ENCODE results near the gene LIPC.

Gene LIPC

DNA sequence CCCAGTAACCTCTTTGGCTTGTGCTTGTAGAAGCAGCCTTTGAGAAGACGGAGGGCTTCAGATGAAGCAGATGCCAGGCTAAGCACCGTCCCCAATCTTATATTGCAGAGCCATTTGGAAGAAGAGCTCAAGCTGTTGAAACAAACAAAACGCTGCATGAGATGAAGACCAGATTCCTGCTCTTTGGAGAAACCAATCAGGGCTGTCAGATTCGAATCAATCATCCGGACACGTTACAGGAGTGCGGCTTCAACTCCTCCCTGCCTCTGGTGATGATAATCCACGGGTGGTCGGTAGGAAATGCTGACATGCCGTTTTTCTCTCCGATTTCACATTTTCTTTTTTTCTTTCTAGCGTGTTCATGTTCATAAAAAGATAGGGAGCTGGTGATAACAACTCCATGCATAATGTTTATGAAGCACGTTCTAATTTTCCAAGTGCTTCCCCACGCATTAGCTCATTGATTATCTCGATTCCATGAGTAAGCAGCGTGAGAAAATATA lies 106.5 kb downstream of the LIPC start:
- no peak for DNase-seq (ENCODE audit: low read depth)

DNA sequence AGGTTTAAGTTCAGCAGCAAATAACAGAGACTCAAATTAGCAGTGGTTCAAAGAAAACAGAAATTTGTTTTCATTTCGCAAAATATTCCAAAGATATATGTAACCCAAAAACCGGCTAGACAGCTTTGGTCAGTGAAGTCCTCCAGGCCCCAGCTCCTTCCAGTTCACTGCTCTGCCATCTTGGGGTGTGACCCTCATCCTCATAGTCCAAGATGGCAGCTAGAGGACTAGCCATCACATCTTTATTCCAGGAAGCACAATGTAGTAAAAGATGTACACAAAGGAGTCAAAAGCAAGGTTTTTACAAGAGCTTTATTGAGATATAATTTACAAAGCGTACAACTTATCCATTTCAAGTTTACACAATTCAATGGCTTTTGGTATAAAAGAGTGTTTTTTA lies 107.1 kb downstream of the LIPC start:
- DNase-seq (ENCODE audit: low read depth): no peak

DNA sequence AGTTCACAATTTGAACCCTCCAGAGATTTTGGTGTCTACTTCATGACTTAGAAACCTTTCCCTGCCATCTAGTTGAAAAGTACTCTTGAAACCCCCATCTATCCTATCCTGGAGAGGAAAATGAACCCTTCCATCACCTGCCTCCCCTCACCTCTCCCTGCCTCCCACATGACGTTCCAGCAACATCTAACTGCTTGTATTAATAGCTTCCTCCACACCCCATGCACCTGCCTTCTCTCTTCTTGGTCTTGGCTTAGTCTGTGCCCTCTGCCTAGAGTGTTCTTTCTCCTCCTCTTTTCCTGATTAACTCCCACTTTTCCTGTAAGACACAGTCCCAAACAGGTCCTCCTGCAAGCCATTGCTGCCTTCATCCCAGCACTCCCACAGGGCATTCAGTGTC lies 107.8 kb downstream of the LIPC start:
- no peak for DNase-seq (ENCODE audit: low read depth)

DNA sequence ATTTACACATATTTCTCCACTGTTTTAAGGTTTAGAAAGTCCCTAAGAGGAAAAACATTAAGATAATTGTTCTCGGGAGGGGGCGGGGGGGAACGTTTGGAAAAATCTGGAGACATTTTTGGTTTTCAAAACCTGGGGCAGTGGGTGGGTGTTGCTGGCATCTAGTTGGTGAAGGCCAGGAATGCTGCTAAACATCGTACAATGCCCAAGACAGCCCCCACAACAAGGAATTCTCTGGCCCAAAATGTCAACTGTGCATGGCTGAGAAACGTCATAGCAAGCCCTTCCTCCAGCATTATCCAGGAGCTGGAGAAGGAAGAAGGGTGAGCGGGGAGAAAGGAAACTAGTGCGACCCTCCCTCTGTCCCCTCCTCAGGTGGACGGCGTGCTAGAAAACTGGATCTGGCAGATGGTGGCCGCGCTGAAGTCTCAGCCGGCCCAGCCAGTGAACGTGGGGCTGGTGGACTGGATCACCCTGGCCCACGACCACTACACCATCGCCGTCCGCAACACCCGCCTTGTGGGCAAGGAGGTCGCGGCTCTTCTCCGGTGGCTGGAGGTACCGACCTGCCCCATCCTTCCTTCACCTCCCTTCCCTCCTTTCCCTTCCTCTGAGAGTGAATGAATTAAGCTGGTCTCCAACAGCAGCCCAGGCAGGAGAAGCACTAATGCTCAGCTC lies 109.8 kb downstream of the LIPC start:
- DNase-seq (ENCODE audit: low read depth): no peak

DNA sequence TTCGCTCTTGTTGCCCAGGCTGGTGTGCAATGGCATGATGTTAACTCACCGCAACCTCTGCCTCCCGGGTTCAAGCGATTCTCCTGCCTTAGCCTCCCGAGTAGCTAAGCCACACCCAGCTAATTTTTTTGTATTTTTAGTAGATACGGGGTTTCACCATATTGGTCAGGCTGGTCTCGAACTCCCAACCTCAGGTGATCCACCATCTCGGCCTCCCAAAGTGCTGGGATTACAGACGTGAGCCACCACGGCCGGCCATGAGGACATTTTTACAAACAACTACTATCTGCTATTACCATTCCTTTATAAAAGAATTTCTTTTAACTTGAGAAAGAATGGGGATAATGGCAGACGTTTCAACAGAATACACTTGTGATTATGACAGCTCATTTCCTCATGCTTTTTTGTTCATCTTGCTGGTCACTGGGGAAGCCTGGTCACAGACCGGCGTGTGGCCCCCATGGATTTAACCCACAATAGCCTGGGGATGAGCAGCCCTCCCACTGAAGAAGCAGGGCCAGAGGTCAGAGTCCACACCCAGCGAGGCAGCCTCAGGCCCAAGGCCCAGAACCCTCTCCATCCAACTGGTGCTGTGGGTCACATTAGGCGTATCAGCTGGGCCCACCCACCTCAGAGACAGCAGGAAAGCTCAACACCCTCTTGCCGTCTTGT lies 112.0 kb downstream of the LIPC start:
- DNase-seq (ENCODE audit: low read depth): no peak

DNA sequence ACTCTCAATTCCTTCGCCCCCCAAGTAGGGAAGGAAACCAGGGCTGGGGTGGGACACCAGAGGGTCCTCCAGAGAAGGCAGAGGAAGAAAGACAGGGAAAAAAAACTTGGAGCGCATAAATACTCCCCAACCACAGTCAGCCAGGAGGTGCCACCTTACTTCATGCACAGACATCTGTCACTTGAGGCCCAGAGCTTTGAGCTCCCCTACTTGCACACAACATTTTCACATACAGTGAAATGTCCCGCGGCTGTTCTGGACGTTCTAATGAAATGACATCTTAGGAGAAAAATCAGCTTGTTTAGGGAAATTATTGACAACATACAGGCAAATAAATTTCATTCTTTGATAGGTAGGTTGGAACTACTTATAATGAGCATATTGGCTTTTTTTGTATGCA lies 113.0 kb downstream of the LIPC start:
- DNase-seq (ENCODE audit: low read depth): no peak

DNA sequence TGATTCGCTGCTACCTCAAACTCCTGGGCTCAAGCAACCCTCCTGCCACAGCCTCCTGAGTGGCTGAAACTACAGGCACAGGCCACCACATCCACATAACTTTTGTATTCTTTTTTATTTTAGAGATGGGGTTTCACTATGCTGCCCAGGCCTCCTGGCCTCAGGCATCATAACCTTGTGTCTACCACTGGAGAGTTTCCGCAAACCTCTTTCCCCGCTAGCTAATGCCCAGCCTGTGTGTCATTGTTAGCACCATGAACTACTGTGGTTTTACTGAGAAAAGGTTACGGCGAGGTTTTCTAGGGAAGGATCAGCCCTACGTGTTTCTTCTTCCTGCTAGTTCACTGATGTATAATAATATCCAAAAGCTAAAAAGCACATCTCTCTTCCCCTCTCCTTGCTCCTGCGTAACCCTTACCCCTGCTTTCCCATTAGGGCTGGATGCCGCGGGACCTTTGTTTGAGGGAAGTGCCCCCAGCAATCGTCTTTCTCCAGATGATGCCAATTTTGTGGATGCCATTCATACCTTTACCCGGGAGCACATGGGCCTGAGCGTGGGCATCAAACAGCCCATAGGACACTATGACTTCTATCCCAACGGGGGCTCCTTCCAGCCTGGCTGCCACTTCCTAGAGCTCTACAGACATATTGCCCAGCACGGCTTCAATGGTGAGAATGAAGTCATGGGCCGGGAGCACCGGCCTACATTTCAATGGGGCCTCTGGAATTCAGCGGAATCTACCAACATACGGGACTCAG lies 113.7 kb downstream of the LIPC start:
- DNase-seq (ENCODE audit: low read depth): peak; percentile 12

DNA sequence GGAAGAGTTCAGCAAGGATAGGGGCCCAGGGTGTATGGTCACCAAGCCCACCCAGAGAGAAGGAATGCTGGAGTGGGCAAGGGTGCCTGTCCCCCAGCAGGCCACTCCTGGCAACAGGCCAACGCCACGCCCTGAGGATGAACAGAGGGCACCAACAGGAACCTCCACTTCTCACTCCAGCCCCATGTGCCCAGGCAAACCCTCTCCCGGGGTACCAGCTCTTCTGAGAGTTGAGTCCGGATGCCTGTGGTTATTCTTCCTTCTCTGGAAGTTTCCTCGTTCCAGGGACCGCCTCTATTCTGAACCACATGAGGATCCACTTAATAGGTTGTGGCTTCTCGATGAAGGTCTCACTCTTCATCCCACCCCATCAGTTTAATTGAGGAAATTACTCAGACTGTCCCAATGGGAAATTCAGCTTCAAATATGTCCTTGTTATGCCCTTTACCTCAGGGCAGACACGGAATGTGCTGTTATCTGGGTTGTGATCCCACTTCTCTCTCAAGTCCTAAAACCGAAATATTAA lies 114.3 kb downstream of the LIPC start:
- no peak for DNase-seq (ENCODE audit: low read depth)

DNA sequence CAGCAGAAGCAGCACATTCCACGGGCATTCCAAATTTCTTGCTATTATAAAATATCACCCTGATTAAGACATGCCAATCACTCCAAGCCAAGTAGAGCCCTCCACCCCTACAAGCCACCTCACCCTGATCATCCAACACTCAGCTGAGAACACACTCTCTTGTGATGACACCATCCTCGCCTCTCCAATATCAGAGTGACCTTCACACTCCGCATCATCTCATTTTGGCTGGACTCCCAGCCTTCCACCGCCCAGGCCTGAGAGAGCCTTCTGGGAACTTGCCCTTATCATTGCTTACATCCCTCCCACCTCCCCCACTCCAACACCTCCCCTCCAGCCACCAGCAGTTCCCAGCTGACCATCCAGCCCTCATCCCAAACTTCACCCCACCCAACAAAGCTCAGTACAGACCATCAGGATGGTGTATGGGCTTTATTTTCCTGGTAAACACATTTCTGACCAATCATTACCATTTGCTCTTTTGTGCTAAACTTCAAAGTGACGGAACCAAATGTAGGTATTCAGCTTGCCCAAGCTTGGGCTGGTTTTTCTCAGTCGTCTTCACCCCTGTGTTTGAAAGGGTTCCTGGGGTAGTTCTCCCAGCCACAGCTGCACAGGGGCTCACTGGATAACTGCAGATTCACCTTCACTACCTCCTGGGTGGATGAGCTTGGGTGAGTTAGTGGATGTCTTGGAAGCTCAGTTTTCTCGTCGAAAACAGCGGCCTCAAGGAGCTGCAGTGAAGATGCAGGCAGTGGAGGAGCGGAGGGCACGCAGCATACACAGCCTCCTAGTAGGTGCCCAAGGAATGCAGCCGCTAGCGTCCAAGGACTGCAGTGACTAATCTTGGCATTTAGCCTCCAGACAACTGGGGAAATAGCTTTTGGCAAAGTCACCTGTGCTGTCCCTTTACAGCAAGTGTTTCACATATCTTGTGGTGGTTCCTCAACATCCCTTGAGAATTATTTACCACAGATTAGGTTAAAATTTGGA lies 115.1 kb downstream of the LIPC start:
- no peak for DNase-seq (ENCODE audit: low read depth)

DNA sequence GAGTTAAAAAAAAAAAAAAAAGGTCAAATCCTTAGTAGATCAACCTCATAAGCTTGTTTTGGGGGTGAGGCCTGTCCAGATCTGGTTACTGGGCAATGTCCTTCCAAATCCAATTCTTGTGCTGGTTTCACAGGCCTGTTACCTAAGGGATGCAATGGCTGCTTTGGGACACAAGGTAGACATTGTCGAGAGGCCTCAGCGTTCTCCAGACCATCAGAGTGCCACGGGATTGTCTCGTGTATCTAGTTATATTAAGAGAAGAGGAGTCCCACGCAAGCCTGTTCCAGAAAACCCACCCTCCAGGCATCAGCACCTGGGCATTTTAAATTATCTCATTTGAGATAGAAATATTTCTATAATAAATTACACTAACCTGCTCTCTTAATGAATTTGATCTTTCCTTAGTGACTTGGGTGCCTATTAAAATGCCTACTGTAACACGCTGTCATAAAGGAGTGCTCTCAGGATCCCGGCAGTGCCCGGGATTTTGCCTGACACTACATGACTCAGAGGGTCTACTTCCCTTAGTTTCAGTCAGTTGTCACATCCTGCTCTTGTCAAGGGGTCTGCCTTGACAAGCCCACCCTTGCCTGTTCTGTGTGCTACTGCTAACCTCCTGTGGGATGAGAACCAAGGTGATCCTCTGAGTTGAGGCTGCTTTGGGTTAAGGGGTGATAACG lies 116.0 kb downstream of the LIPC start:
- no peak for DNase-seq (ENCODE audit: low read depth)

DNA sequence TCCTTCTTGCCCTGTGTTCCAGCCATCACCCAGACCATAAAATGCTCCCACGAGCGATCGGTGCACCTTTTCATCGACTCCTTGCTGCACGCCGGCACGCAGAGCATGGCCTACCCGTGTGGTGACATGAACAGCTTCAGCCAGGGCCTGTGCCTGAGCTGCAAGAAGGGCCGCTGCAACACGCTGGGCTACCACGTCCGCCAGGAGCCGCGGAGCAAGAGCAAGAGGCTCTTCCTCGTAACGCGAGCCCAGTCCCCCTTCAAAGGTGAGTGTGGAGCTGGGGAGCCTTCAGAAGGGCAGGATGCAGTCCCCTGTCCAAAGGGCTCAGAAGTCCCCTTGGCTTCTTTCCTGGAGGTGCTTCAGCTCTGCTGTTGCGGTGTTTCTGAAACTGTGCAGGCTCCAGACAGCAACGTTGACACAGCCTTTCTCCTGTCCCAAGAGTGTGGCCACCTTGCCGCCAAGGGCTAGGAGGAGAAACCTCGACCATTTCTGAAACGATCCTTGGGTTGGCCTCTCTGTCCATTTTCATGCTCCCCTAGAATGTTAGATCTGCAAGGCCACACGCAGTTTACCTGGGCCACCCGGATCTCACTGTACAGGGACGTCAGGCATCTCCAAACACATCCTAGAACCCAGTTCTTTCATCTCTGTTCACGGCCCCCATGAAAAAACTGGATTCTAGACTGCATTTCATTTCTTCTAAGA lies 116.7 kb downstream of the LIPC start:
- no peak for DNase-seq (ENCODE audit: low read depth)

DNA sequence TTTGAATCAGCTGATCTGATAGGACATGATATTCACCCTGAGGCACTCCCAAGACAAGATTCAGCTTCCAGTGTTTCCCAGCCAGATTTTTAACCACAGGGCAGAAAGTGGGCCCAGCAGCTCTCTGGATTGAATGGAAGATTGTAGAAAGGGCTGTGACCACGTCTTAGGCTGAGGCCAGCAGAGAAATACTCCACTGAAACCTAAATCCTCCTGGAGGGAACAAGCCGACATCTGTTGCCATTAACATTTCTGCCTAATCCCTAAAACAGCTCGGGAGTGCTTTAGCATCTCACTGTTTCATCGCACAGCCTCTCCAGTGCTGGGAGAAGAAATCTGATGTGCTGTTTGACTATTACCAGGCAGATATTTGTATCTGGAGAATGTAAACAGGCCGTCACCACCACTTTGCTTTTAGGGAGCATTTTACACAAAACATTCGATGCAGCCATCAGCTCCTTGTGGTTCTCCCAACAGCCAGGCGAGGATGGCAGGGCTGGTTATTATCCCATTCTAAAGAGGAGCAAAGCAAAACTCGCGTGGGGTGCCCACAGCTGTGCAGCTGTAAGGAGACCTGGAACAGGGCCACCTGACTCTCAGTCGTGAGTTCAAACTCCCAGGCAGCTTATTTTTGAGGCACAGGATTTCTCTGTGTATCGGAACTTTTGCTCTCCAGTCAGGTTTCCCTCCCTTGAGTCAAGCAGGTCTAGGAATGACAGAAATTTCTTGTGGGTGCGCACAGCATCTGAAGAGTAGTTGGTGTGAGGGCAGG lies 117.4 kb downstream of the LIPC start:
- DNase-seq (ENCODE audit: low read depth): no peak

DNA sequence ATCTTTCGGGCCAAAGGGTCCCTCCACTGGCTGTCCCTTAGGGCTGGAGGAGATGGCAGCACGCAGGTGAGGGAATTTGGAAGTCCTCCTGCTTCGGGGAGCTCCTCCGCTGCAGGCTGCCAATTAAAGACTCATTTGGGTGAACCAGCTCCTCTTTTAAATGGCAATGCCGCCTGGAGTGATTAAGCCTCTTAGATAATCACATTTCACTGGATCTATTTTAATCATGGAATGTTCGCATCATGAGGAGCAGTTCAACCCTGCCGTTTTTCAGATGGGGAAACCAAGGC lies 117.9 kb downstream of the LIPC start:
- DNase-seq (ENCODE audit: low read depth): no peak

DNA sequence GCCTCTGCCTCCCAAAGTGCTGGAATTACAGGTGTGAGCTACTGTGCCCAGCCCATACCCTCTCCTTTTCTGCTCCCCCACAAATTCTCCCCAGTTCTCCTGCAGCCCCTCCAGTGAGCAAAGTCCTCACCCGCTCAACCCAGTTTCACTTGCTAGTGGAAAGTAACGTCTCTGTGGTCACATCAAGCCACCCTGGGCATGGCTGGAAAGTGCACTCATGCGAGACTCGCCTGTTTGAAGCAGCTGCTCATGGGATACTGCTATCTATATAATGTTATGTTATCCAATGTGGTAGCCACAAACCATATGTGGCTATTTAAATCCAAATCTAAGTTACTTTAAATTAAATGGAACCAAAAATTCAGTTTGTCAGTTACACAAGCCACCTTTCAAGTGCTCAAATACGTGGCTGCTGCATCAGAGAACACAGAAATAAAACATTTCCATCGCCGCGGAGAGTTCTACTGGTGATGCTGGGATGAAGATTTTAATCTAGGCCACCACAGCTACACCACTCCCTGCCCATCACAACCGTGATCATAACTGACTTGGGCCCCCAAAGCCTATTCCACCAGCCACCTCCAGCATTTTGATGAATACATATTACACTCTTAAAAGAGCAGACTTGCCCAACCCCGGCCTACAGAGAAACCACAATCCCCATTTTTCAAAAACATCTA lies 119.4 kb downstream of the LIPC start:
- DNase-seq (ENCODE audit: low read depth): no peak

DNA sequence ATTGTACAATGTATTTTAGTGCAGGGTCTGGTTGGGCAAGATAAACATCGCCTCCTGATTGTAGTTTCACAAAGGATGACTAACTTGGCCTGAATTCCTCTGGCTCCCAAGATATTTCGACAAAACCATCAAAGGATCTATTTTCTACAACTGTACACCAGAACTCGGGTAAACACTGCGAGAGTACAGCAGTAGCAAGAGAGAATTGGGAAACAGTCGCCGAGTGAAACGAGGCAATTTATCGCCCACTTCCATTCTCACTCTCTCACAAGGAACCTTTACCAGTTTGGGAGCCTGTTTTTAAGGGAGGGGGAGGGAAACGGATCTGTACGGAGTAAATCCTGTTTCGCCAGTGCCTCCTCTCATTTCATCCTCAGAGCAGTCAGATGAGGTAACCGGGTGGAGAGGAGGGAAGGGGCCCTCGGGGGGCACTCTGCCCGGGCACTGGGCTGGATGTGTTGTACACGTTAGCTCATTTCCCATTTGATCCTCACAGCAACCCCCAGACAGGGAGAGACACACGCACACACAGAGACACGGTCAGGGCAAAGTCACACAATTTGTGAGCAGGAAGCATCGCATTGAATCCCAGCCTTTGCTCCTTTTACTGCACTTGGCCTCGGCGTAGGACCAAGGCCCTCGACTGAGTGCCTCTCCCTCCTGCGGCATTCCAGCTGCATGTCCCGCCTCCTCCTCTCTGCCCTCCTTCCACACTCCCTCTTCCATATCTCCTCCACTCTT lies 120.1 kb downstream of the LIPC start:
- no peak for DNase-seq (ENCODE audit: low read depth)

DNA sequence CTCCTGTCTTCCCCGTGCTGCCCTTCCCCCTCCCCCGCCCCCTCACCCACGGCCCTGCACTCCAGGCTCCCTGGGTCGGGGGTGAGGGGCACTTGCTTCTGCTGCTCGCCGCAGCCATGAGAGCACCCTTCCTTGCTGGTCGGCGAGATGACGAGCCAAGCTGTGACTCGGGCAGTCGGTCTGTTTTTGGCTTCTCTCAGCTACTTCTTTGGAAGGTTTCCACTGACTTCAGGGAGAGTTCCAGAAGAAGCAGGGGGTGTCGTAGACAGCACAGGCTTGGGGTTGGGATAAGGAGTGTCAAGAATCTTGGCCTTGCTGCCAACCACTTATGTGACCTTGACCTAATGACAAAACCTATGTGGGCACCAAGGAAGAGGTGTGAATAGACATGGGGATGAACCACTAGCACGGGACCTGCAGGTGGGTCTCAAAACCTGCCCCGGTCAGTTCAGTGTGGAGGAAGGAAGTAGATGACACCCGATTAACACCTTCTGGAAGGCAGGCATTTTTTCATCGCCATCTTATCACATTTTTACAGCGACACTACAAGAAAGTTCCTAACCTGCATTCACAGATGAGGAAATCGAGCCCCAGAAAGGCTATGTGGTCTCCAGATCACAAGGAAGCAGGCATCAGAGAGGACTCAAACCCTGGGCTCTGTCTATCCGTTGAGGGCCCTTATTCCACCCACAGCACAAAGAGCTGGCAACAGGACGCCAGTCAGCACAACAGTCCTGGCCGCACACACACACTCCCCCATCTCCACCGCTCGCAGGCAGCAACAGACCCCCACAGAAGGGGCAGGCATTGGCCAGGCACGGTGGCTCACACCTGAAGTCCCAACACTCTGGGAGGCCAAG lies 120.9 kb downstream of the LIPC start:
- no peak for DNase-seq (ENCODE audit: low read depth)

DNA sequence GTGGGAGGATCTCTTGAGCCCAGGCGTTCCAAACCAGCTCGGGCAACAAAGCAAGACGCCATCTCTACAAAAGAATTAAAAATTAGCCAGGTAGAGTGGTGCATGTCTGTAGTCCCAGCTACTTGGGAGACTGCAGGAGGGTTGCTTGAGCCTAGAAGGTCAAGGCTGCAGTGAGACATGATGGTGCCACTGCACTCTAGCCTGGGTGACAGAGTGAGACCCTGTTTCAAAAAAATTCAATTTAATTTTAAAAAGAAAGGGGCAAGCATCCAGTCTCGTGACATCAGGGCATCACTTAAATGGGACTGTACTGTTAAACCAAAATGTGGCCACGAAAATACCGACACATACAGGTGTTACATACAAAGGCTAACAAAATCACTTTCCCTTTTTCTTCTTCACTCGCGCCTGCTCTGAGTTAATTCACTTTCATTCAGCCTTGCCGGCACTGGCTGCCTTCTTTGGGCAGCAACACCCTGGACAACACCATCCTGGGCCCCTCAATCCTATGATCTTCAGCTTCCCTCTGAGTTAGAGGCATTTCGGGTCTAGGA lies 121.7 kb downstream of the LIPC start:
- DNase-seq (ENCODE audit: low read depth): no peak

Data from activated T-cell treated with anti-CD3 and anti-CD28 coated beads for 48 hours (primary cell).